Hippocampal formation (tissue), 2 donors: Measurements from ENCODE around the gene TCEAL1.
"Not testable (repeated sequence)": the region's sequence is repeated elsewhere in the genome, so short reads cannot be mapped to it uniquely, and the experiment has no call there.

Experiments used
- DNase-seq, 2 donors: peaks; one replicate each; lab custom pipeline; 2025; lab: John Stamatoyannopoulos, UW

Gene TCEAL1

GRCh38 chrX:103628386-103629317, at the start of gene TCEAL1:
Gene TCEAL1 (plus strand): TSS chrX:103628975. CDS start chrX:103629917, 942 bp downstream.
- peak; percentile 35 to 52 for DNase-seq

GRCh38 chrX:103584596-103584995, 44.2 kb upstream of the TCEAL1 start:
- DNase-seq: peak in 1 of 2 donors; percentile 11

GRCh38 chrX:103585411-103586313, 43.1 kb upstream of the TCEAL1 start, which contains the start of gene TCEAL4:
Gene TCEAL4 (plus strand): TSS chrX:103585515. CDS start chrX:103586676, 1,161 bp downstream.
- peak; percentile 28 to 34 for DNase-seq

- DNase-seq: no peak
Observed at GRCh38 chrX:103586314-103586646, 42.5 kb upstream of the TCEAL1 start.

- no peak for DNase-seq
Observed at GRCh38 chrX:103586659-103587058, 42.1 kb upstream of the TCEAL1 start.

GRCh38 chrX:103592295-103592694, 36.5 kb upstream of the TCEAL1 start:
- DNase-seq: not testable (repeated sequence)

- DNase-seq: not testable (repeated sequence)
Observed at GRCh38 chrX:103595202-103595601, 33.6 kb upstream of the TCEAL1 start.

- peak; percentile 21 to 43 for DNase-seq
Observed at GRCh38 chrX:103607364-103608305, 21.1 kb upstream of the TCEAL1 start, which contains the start of gene TCEAL3. Gene TCEAL3 (plus strand): TSS chrX:103607963. CDS start chrX:103609065, 1,102 bp downstream.

GRCh38 chrX:103608306-103608963, 20.3 kb upstream of the TCEAL1 start:
- DNase-seq: no peak

- no peak for DNase-seq
Observed at GRCh38 chrX:103610282-103610681, 18.5 kb upstream of the TCEAL1 start.

GRCh38 chrX:103613362-103613890, 15.3 kb upstream of the TCEAL1 start:
- no peak for DNase-seq

- DNase-seq: no peak
Observed at GRCh38 chrX:103614999-103615398, 13.8 kb upstream of the TCEAL1 start.

- DNase-seq: no peak
Observed at GRCh38 chrX:103615781-103616371, 12.9 kb upstream of the TCEAL1 start.

GRCh38 chrX:103616676-103617186, 12.0 kb upstream of the TCEAL1 start:
- DNase-seq: no peak

- DNase-seq: no peak
Observed at GRCh38 chrX:103624111-103624510, 4.7 kb upstream of the TCEAL1 start.

- no peak for DNase-seq
Observed at GRCh38 chrX:103626855-103627254, 1.9 kb upstream of the TCEAL1 start.

- DNase-seq: peak; percentile 54 to 72
Observed at GRCh38 chrX:103629318-103630170, 769 bp downstream of the TCEAL1 start.

GRCh38 chrX:103630171-103630511, 1.4 kb downstream of the TCEAL1 start:
- DNase-seq: no peak

GRCh38 chrX:103631145-103631544, 2.4 kb downstream of the TCEAL1 start:
- no peak for DNase-seq
